ENCODE data around the gene PRPSAP2. TPM values are rescaled to one million over a fixed set of nuclear protein-coding genes. Genes with fewer than 3 reads are reported as not detected.

Gene PRPSAP2
- total RNA-seq, 2 experiments from 2014 or later = 57.3 to 57.8 TPM

DNA sequence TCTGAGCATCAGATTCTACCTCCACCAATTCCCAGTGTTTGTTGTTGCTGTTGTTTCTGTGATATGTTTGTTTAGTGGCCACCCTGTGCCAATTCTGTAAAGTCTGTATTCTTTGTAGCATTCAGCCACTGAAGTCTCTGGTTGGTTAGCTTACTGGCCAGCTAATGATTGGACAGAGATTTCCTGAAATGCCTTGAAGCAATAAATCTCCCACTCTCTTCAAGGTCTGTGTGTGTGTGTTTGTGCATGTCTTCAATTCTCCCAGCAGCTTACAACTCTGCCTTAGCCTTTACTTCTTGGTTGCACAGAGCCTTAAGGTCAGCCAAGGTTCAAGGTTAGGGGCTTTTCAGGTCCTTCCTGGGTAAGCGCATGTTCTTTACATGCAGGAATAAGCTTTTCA lies 38.2 kb downstream of the PRPSAP2 start:
- Mint-ChIP-seq H3K9me3 (ENCODE audit: insufficient read depth) (peaks cover 3% of the 10 kb centered on the region), H3K27me3 (ENCODE audit: low read depth) (no peaks in the 10 kb centered on the region), H3K4me1 (ENCODE audit: low read depth) (peaks cover 30% of the 10 kb centered on the region), H3K4me3 (no peak overlapping the region), H3K27ac (no peak overlapping the region), H3K36me3 (ENCODE audit: low read depth) (peaks cover 68% of the 10 kb centered on the region)
- ATAC-seq = no peak
- no peak for DNase-seq
- CTCF ChIA-PET = interaction anchor here (1.1 to 1.8 kb wide), 2 partner anchors 30 to 65 kb away, joined by 3 to 8 read pairs; no protein-coding TSS in a partner anchor
- POLR2A ChIA-PET = interaction anchor here (0.6 kb wide), 1 partner anchor 13 kb away, joined by 3 read pairs; no protein-coding TSS in a partner anchor

- ChIA-PET POLR2A (no interaction called here), CTCF (interaction anchor here (1.2 to 1.8 kb wide), 2 partner anchors 35 to 64 kb away, joined by 4 to 8 read pairs; no protein-coding TSS in a partner anchor)
- Mint-ChIP-seq H3K36me3 (ENCODE audit: low read depth) (peaks cover 67% of the 10 kb centered on the region), H3K4me3 (no peak overlapping the region), H3K4me1 (ENCODE audit: low read depth) (peaks cover 38% of the 10 kb centered on the region), H3K9me3 (ENCODE audit: insufficient read depth) (peaks cover 3% of the 10 kb centered on the region), H3K27ac (no peak overlapping the region), H3K27me3 (ENCODE audit: low read depth) (no peaks in the 10 kb centered on the region)
- ATAC-seq (no peak), DNase-seq (no peak)
Observed at GRCh38 chr17:18896947-18897346, 39.0 kb downstream of the PRPSAP2 start.

- H3K27ac Mint-ChIP-seq = no peak overlapping the region
- no peak overlapping the region for H3K4me3 Mint-ChIP-seq
- no peaks in the 10 kb centered on the region for H3K9me3 Mint-ChIP-seq (ENCODE audit: insufficient read depth)
- ATAC-seq = no peak
- POLR2A ChIA-PET = no interaction called here
- DNase-seq = no peak
- peaks cover 56% of the 10 kb centered on the region for H3K36me3 Mint-ChIP-seq (ENCODE audit: low read depth)
- CTCF ChIA-PET = interaction anchor here (1.2 to 1.3 kb wide), 2 partner anchors 10 to 56 kb away, joined by 4 to 6 read pairs; no protein-coding TSS in a partner anchor
- H3K4me1 Mint-ChIP-seq (ENCODE audit: low read depth) = peaks cover 42% of the 10 kb centered on the region
- H3K27me3 Mint-ChIP-seq (ENCODE audit: low read depth) = no peaks in the 10 kb centered on the region
Observed at GRCh38 chr17:18904482-18904881, 46.6 kb downstream of the PRPSAP2 start.

GRCh38 chr17:18905226-18905625 lies 47.3 kb downstream of the PRPSAP2 start:
- Mint-ChIP-seq H3K27me3 (ENCODE audit: low read depth) (no peaks in the 10 kb centered on the region), H3K9me3 (ENCODE audit: insufficient read depth) (no peaks in the 10 kb centered on the region), H3K4me1 (ENCODE audit: low read depth) (peaks cover 39% of the 10 kb centered on the region), H3K36me3 (ENCODE audit: low read depth) (peaks cover 52% of the 10 kb centered on the region), H3K27ac (no peak overlapping the region), H3K4me3 (no peak overlapping the region)
- no peak for ATAC-seq
- CTCF ChIA-PET = no interaction called here
- POLR2A ChIA-PET = no interaction called here
- no peak for DNase-seq

DNA sequence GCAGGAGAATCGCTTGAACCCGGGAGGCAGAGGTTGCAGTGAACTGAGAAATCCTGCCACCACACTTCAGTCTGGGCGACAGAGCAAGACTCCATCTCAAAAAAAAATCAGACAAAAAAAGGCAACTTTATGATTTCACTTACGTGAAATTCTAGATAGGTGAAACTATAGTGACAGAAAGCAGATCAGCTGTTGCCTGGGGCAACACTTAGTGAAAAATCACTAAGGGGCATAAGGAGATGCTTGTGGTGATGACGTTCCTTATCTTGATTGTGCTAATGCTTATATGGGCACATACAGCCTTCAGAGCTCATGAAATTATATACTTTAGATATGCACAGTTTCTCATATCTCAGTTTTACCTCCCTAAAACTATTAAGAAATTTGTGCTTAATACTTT lies 52.4 kb downstream of the PRPSAP2 start:
- CTCF ChIA-PET = interaction anchor here (0.7 kb wide), 1 partner anchor 51 kb away, joined by 3 read pairs; no protein-coding TSS in a partner anchor
- POLR2A ChIA-PET = interaction anchor here (0.7 to 1.0 kb wide), 2 partner anchors 9 to 14 kb away, joined by 3 to 4 read pairs; no protein-coding TSS in a partner anchor
- H3K4me1 Mint-ChIP-seq (ENCODE audit: low read depth) = no peaks in the 10 kb centered on the region
- H3K4me3 Mint-ChIP-seq = no peak overlapping the region
- DNase-seq (no peak), ATAC-seq (no peak)
- peaks cover 54% of the 10 kb centered on the region for H3K36me3 Mint-ChIP-seq (ENCODE audit: low read depth)
- no peaks in the 10 kb centered on the region for H3K27me3 Mint-ChIP-seq (ENCODE audit: low read depth)
- no peak overlapping the region for H3K27ac Mint-ChIP-seq
- H3K9me3 Mint-ChIP-seq (ENCODE audit: insufficient read depth) = no peaks in the 10 kb centered on the region

- Mint-ChIP-seq H3K4me3 (no peak overlapping the region), H3K4me1 (ENCODE audit: low read depth) (no peaks in the 10 kb centered on the region), H3K36me3 (ENCODE audit: low read depth) (peaks cover 57% of the 10 kb centered on the region), H3K27ac (no peak overlapping the region), H3K27me3 (ENCODE audit: low read depth) (no peaks in the 10 kb centered on the region), H3K9me3 (ENCODE audit: insufficient read depth) (no peaks in the 10 kb centered on the region)
- ChIA-PET POLR2A (interaction anchor here (0.7 kb wide), 1 partner anchor 14 kb away, joined by 4 read pairs; no protein-coding TSS in a partner anchor), CTCF (no interaction called here)
- DNase-seq = no peak
- ATAC-seq = no peak
Observed at GRCh38 chr17:18910881-18911280, 53.0 kb downstream of the PRPSAP2 start.

DNA sequence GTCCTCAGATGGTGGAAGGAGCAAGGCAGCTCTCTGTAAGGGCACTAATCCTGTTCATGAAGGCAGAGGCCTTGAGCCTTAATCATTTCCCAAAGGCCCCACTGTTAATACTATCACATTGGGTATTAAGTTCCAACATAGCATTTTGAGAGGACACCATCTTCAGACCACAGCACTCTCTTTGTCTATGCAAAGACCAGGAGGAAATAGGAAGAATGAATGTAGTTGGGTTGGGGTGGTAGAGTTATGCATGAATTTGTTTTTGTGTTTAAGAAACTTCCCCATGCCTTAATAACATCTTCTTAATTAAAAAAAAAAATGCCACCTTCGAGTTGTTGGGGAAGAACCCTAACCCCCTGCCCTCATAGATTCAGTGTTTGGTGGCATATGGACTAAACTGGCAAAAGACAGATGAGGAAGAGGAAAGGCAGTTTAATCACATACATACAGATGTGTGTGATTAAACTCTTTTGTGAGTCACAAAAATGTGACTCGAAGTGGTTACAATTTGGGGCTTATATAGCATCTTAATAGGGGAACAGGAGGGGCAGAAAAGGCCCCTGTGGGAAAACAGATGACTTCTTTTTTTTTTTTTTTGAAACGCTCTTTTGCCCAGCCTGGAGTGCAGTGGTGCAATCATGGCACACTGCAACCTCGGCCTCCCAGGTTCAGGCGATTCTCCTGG lies 59.0 kb downstream of the PRPSAP2 start:
- ChIA-PET POLR2A (interaction anchor here (1.3 kb wide), 1 partner anchor 16 kb away, joined by 5 read pairs; no protein-coding TSS in a partner anchor), CTCF (no interaction called here)
- no peaks in the 10 kb centered on the region for H3K27me3 Mint-ChIP-seq (ENCODE audit: low read depth)
- H3K27ac Mint-ChIP-seq = no peak overlapping the region
- H3K36me3 Mint-ChIP-seq (ENCODE audit: low read depth) = peaks cover 54% of the 10 kb centered on the region
- no peak for DNase-seq
- no peaks in the 10 kb centered on the region for H3K9me3 Mint-ChIP-seq (ENCODE audit: insufficient read depth)
- ATAC-seq = no peak
- no peak overlapping the region for H3K4me3 Mint-ChIP-seq
- peaks cover 30% of the 10 kb centered on the region for H3K4me1 Mint-ChIP-seq (ENCODE audit: low read depth)

DNA sequence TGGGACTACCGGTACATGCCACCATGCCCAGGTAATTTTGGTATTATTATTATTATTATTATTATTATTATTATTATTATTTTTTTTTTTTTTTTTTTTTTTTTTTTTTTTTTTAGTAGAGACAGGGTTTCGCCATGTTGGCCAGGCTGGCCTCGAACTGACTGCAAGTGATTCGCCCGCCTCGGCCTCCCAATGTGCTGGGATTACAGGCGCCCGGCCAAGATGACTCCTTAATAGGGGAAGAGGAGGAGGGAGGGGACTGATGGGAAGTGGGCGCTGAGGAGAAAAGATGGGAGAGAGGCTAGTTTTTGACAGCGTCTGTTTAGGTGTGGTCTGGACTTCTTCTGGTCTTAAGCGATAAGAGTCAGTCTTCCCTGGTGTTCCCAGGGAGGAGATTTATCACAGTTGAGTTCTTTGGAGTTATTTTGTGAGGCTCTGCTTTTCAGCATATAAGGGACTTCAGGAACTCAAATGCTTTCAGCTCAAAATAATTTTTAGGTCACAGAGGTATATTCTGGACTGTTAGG lies 59.6 kb downstream of the PRPSAP2 start:
- Mint-ChIP-seq H3K27me3 (ENCODE audit: low read depth) (no peaks in the 10 kb centered on the region), H3K36me3 (ENCODE audit: low read depth) (peaks cover 54% of the 10 kb centered on the region), H3K9me3 (ENCODE audit: insufficient read depth) (no peaks in the 10 kb centered on the region), H3K4me3 (no peak overlapping the region), H3K4me1 (ENCODE audit: low read depth) (peaks cover 35% of the 10 kb centered on the region), H3K27ac (no peak overlapping the region)
- DNase-seq (no peak), ATAC-seq (no peak)
- CTCF ChIA-PET = no interaction called here
- POLR2A ChIA-PET = interaction anchor here (1.3 kb wide), 1 partner anchor 17 kb away, joined by 5 read pairs; no protein-coding TSS in a partner anchor

- DNase-seq (no peak), ATAC-seq (no peak)
- Mint-ChIP-seq H3K4me3 (no peak overlapping the region), H3K4me1 (ENCODE audit: low read depth) (peaks cover 43% of the 10 kb centered on the region), H3K36me3 (ENCODE audit: low read depth) (peaks cover 51% of the 10 kb centered on the region), H3K27ac (peak overlapping the region; percentile 11), H3K9me3 (ENCODE audit: insufficient read depth) (no peaks in the 10 kb centered on the region), H3K27me3 (ENCODE audit: low read depth) (no peaks in the 10 kb centered on the region)
- ChIA-PET POLR2A (no interaction called here), CTCF (no interaction called here)
Observed at GRCh38 chr17:18919963-18920362, 62.0 kb downstream of the PRPSAP2 start.

- Mint-ChIP-seq H3K9me3 (ENCODE audit: insufficient read depth) (no peaks in the 10 kb centered on the region), H3K4me1 (ENCODE audit: low read depth) (peaks cover 52% of the 10 kb centered on the region), H3K4me3 (peak overlapping the region; percentile 1), H3K27ac (peak overlapping the region; percentile 60), H3K27me3 (ENCODE audit: low read depth) (no peaks in the 10 kb centered on the region), H3K36me3 (ENCODE audit: low read depth) (peaks cover 49% of the 10 kb centered on the region)
- DNase-seq (peak; percentile 42), ATAC-seq (peak; percentile 66)
- CTCF ChIA-PET = interaction anchor here (0.9 kb wide), 1 partner anchor 12 kb away, joined by 4 read pairs; no protein-coding TSS in a partner anchor
- POLR2A ChIA-PET = interaction anchor here (0.6 to 1.3 kb wide), 3 partner anchors 20 to 62 kb away, joined by 3 to 4 read pairs (median 4); no protein-coding TSS in a partner anchor
Observed at GRCh38 chr17:18920911-18921441, 63.0 kb downstream of the PRPSAP2 start.

DNA sequence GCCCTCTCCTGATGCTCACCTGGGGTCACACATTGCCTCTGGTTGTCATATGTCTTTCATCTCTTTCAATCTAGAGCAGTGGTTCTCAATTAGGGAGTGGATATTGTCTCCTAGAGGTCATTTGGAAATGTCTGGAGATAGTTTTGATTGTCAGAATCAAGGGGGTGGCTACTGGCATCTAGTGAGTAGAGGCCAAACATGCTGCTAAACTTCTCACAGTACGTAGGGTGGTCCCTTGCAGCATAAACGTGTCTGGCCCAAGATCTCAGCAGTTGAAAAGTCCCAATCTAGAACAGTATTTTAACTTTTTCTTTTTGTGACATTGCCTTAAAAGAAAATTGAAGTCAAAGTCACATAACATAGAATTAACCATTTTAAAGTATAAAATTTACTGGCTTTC lies 63.6 kb downstream of the PRPSAP2 start:
- ChIA-PET POLR2A (interaction anchor here (1.3 kb wide), 1 partner anchor 62 kb away, joined by 3 read pairs; no protein-coding TSS in a partner anchor), CTCF (no interaction called here)
- H3K4me1 Mint-ChIP-seq (ENCODE audit: low read depth) = peaks cover 56% of the 10 kb centered on the region
- no peaks in the 10 kb centered on the region for H3K27me3 Mint-ChIP-seq (ENCODE audit: low read depth)
- H3K36me3 Mint-ChIP-seq (ENCODE audit: low read depth) = peaks cover 49% of the 10 kb centered on the region
- no peaks in the 10 kb centered on the region for H3K9me3 Mint-ChIP-seq (ENCODE audit: insufficient read depth)
- peak overlapping the region; percentile 60 for H3K27ac Mint-ChIP-seq
- DNase-seq (no peak), ATAC-seq (no peak)
- H3K4me3 Mint-ChIP-seq = peak overlapping the region; percentile 1

All from activated CD8-positive, alpha-beta T cell treated with anti-CD3 and anti-CD28 coated beads, Interleukin-2, amount 10 ng/mL, durations not matched to agents 7 days and 5 days (primary cell).